Medulla oblongata (tissue), 1 donor: ENCODE measurements around the gene ZNF616.

ENCODE experiments used
- DNase-seq: peaks from one replicate; pipeline ENCODE4 v3.0.0-alpha.2; 2015; ENCODE audit errors: extremely low spot score

Gene ZNF616

DNA sequence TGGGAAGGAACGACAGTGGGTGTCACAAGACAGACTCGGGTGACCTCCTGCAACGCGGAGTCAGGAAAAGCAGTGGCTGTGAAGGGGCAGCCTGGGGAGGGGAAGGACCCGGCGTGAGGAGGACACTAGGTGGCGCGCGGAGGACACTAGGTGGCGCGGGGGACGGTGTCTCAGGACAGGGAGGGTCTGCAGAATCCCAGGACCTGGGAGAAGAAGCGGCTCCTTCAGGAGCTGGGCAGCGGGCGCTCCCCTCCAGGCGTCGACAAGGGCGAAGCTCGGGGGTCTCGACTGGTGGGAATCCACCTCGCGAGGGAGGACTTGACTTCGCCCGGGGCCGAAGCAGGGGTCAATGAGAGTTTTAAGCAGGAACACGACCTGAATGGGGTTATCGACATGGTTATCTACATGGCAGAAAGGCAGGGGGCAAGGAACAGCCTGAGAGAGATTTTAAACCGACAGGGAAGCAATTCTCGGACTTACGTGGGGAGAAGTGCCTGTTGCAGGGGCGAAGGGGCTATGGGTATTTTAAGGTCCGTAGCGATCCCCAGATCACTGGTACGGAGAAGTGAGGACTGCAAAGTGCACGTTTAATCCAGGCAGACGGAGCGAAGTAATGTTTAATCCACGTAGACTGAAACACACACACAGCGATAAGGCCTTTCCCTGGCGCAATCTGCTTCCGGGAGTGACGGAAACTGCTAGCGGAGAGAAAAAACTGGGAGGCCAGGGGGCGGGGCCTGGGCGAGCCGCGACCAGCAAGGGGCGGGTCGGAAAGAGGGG lies at the start of gene ZNF616:
Gene ZNF616 (minus strand): TSS at position 687 of the 780 bp plus-strand sequence. CDS start 9,426 bp downstream, outside the sequence.
- peak; percentile 98 for DNase-seq

DNA sequence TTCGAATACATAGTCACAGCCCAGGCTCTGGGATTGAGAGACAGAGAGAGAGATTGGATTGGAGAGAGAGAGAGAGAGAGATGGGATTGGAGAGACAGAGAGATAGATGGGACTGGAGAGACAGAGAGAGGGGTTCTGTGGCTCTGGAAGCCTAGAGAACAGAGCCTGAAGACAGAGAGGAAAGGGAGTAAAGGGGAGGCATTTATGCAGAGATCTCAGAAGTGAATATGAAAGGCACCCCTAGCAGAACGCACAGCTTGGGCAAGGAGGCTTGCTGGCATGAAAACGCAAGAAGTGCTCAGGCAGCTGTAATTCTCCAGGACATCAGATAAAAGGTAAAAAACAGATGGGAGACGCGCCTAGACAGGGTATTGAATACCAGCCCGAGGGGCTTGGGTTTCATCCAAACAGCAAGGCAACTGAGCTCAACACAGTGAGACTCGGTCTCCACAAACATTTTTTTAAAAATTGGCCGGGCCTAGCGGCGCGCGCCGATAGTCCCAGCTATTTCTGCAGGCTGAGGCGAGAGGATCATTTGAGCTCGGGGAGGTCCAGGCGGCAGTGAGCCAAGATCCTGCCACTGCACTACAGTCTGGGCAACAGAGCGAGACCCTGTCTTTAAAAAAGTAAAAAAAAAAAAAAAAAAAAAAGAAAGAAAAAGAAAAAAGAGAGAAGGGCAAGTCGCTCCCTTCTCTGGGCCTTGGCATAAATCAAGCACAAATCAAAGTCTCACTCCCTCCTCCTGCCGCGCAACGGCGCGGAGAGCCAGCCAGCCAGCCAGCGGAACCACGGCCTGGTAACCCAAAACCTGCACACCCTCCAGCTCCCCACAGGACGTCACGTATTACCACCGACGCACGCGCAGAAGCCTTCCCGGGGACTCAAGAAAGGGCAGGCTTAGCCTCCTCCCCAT lies 49.3 kb upstream of the ZNF616 start:
- peak; percentile 38 for DNase-seq

GRCh38 chr19:52187407-52187806 lies 47.7 kb upstream of the ZNF616 start:
- no peak for DNase-seq

- no peak for DNase-seq
Observed at GRCh38 chr19:52176574-52176973, 36.8 kb upstream of the ZNF616 start.

GRCh38 chr19:52172347-52172746 lies 32.6 kb upstream of the ZNF616 start:
- no peak for DNase-seq

- DNase-seq, result peak; percentile 86
Observed at GRCh38 chr19:52171321-52172169, 31.8 kb upstream of the ZNF616 start, which contains the start of gene ZNF836. ZNF836 (minus strand) TSS chr19:52171621; CDS start chr19:52168072, 3,549 bp downstream.

- peak; percentile 11 for DNase-seq
Observed at GRCh38 chr19:52170863-52171320, 31.2 kb upstream of the ZNF616 start.

GRCh38 chr19:52170304-52170703 lies 30.6 kb upstream of the ZNF616 start:
- DNase-seq, result no peak

- no peak for DNase-seq
Observed at GRCh38 chr19:52155596-52156359, 16.0 kb upstream of the ZNF616 start.

GRCh38 chr19:52148256-52148655 lies 8.5 kb upstream of the ZNF616 start:
- DNase-seq, result no peak

- DNase-seq, result no peak
Observed at GRCh38 chr19:52142001-52142595, 2.4 kb upstream of the ZNF616 start.

- DNase-seq, result no peak
Observed at GRCh38 chr19:52141203-52141602, 1.5 kb upstream of the ZNF616 start.

- DNase-seq, result no peak
Observed at GRCh38 chr19:52140032-52140710, 433 bp upstream of the ZNF616 start.

GRCh38 chr19:52138983-52139251 lies 821 bp downstream of the ZNF616 start:
- no peak for DNase-seq

DNA sequence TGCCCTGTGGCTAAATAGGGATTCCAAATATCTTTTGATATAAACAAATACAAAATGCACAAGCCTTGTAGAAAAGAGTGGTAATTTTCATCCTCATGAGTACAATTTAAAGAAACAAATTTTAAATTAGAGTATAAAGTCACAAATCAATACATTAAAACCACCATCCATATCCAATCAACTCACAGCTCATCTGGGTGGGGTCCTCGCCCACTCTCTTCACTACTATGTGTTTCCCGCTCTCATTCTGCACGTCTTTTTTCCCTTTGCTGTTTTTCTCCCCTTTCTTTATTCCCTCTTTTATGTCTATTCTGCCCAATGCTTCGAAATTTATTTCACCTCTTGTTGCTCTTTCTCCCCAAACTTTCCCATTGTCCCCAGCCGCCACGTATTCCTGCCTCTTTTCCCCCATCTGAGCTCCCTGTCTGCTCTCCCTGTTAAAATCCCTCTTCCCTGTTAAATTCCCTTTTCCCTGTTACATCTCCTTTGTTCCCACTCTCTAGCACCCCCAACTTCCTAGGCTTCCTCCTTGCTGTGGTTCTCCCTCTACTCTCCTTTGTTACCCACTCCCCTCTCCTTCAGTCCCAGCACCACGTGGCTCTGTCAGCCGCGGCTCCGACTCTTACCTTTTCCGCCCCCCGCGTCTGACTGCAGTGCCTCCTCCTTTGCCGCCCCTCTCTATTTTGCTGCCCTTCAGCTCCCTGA lies 1.3 kb downstream of the ZNF616 start:
- peak; percentile 37 for DNase-seq

GRCh38 chr19:52120286-52120685 lies 19.5 kb downstream of the ZNF616 start:
- no peak for DNase-seq

DNA sequence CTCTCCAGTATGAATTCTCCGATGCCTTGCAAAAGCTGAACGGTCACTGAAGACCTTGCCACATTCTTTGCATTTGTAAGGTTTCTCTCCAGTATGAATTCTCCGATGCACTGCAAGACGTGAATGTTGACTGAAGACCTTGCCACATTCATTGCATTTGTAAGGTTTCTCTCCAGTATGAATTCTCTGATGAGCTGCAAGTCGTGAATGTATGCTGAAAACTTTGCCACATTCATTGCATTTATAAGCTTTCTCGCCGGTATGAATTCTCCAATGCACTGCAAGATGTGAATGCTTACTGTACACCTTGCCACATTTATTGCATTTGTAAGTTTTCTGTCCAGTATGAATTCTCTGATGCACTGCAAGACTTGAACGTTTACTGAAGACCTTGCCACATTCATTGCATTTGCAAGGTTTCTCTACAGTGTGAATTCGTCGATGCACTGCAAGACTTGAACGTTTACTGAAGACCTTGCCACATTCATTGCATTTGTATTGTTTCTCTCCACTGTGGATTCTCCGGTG lies 24.1 kb downstream of the ZNF616 start:
- DNase-seq, result no peak

GRCh38 chr19:52114691-52115090 lies 25.0 kb downstream of the ZNF616 start:
- no peak for DNase-seq

DNA sequence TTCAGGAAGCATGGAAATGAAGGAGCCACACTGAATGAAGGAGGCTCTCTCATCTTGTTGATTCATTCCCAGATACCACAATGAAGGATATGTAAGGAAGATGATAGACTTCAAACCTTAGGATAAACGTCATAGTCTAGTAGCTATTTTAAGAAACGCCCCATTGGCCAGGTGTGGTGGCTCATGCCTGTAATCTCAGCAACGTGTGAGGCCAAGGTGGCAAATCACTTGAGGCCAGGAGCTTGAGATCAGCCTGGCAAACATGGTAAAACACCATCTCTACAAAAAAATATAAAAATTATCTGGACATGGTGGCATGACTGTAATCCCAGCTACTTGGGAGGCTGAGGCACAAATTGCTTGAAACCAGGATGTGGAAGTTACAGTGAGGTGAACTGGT lies 27.1 kb downstream of the ZNF616 start:
- DNase-seq, result no peak
